ENCODE results near the gene SLC6A1. TPM values are rescaled to one million over a fixed set of nuclear protein-coding genes. Genes with fewer than 3 reads are reported as not detected.

Gene SLC6A1
- total RNA-seq, 1 donor from 2014 or later = not detected

DNA sequence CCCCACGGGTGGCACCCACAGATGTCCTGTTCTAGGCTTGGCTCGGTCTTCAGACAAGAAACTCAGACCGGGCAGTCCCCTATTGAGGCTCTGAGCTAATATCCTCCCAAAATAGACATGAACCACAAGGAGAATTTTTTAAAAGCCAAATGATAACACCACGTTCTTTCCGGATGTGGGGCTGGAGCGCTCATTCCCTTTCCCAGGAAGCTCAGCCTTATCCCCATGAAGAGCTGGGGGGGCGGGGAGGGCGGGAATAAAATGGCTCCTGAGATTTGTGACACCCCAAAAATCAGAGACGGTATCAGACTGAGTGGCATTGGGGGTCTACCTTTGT is 1.1 kb downstream of the SLC6A1 start:
- no peak for DNase-seq (ENCODE audit: low read depth)

DNA sequence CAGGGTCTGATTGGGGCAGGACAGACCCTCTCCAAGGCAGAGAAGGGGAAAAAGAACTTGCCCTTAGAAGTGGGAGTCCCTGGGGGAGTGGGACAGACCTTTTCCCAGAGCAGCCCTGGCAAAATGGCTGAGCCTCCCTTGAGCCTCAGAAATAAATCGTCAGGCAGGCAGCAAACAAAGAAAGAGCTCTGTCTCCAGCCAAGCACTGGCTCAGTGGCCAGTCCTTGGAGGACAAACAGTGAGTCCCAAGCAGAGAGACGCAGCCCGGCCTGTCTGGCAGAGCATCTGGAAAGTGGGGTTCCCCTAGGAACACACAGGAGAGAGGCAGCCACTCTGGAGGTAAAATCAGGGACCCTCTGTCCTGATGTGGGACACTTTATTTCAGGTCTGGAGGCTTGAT is 1.8 kb downstream of the SLC6A1 start:
- DNase-seq (ENCODE audit: low read depth) = no peak

DNA sequence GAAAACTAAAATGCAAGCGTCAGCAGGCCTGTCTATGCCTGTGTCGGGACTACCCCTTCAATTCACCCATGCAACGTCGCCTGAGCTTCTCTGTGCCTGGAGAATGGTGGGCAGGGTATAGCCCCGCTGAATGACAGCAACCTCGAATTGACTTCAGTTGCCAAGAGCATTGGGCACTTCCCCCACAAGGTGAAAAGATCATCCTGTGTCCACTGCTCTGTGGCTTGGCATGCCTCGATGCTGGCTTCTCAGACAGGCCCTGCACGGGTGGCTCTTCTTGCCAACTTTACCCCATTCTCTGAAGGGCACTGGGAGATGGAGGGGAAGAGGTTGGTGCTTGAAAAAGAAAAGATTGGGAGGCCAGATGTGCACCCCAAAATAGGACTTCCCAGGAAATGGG is 3.3 kb downstream of the SLC6A1 start:
- DNase-seq (ENCODE audit: low read depth) = no peak

DNA sequence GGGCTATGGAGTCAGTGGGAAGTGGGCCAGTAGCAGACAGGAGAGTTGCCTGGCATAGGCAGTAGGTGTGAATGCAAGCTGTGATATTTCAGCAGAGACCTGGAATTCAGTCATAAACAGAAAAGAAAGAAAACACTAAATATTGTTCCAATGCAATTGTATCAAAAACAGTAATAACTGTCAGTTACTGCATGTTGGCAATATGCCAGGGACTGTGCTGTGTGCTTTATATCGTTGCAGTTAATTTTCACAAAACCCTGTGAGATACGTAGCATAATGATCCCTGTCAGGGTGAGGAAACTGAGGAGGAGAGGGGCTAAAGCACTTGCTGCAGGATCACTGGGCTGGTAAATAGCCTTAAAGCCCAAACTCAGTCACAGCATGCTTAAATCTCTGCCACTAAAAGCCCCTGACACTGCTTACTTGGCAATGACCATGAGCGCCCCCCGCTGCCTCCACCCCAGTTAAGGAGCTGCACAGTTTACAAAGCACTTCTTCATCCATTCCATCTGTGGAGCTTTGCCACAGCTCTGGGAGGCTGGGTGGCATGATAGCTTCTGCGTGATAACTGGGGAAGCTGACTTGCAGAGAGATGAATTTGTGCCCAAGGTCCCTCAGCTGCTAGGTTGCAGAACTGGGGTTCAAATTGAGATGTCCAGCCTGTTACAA is 3.9 kb downstream of the SLC6A1 start:
- DNase-seq (ENCODE audit: low read depth) = no peak

DNA sequence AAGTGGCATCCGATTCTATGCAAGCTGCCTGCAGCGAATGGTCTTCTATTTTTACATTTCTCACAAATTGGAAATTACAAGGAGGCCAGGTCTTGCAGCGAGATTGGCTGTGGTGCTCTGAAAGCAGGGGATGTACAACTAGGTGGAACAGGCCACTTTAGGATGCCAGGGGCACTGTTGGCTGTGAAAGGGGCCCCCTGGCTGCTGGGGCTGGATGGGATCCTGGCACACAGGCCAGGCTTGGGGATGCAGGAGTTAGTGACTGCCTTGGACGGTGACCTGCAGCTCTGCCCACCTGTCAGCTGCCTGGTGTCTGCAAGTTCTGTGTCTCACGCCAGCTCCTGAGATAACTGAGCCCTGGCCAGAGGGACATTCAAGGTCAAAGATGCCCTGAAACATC is 4.6 kb downstream of the SLC6A1 start:
- no peak for DNase-seq (ENCODE audit: low read depth)

DNA sequence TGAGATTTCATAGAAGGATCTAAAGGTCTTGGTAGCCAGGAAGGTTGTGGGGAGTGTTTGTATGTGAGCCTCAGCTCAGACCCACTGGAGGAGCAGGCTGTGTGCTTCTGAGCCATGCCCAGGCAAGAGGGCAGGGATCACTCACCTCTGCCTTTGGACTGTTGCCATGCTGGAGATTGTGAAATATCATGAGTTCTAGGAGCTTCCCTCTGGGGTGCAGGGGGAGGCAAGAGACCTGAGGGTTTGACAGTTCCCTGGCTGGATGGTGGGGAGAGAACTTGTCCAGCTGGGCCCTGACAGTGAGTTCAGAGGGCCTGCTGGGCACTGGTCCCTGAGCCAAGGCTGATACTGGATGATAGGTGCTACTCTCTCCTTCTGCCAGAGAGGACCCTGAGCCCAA is 6.0 kb downstream of the SLC6A1 start:
- no peak for DNase-seq (ENCODE audit: low read depth)

DNA sequence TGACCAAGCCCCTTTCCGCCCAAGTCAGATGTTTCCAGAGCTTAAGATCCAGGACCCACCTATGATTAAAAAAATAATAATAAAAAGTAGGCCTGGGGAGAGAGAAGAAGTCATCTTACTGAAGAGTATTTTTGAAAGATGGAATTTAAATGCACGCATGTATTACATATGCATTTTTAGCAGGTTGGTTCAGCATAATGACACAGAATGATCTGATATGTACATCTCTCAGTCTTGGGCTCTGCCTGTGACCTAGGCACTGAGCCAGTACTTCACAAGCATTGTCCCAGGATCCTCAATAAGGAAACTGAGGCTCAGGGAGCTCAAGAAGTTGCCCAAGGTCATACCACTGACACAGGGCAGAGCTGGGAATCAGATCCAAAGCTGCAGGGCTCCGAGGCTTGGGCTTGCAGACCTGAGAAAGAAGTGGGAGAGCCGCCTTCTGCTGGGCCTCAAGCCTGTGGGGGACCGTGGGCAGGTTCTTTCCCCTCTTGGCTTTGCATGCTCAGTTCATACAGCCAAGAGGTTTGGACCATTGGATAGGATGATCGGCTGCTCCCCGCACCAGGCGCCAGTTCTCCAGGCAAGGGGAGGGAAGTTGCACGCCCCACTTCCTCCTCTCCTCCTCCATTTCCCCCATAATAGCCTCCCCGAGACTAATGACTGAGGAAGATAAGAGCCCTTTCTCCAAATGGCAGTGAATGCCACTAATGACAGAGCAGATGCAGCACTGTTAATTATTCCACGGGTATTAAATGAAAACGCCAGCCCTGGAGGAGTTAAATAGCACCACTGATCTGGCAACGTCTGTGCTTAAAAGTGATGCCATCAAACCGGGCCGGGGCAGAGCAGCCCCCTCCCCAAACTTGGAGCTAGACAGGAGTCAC is 6.9 kb downstream of the SLC6A1 start:
- no peak for DNase-seq (ENCODE audit: low read depth)

DNA sequence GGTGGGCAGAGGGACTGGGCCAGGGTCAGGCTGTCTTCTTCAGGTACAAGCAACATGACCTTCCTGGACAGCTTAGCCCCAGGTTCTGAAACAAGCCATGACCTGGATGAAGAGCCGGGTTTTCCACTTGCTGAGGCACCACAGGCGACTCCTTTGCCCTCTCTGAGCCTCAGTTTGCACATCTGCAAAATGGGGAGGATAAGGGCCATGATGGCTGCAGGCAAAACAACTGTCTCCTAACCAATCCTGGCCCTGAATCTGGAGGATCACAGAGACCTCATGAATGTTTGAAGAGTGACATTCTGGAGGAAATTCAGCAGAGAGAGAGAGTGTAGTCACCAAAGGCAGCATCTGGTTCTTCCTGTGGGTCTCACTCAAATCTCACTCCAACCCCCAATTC is 8.0 kb downstream of the SLC6A1 start:
- DNase-seq (ENCODE audit: low read depth) = no peak

DNA sequence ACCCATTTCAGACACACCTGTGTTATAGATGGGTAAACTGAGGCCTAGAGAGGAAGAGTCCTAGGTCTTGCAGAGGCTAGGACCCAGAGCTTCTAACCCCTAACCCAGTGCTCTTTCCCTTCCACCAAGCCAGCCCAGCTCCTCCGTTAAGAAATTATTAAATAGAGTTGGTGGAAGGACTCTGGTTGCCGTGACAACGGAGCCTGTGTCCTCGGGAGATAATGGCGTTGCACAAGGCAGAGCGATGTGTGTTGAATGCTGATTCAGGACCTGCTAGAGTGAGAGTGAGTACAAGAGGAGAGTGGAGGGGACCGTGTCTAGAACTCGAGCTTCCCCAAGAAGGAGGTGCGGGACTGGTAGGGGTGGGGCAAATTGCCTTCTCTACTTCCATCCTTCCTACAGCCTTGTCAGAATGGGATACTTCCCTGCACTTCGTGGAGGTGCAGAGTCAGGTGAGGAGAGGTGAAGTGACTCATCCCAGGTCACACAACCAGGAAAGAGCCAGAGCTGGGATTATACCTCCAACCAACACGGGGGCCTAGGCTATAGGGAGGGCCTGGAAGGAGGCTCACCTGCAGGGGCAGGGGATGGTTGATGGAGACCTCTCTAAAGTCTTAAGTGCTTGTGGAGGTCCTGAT is 8.6 kb downstream of the SLC6A1 start:
- DNase-seq (ENCODE audit: low read depth) = peak; percentile 9

DNA sequence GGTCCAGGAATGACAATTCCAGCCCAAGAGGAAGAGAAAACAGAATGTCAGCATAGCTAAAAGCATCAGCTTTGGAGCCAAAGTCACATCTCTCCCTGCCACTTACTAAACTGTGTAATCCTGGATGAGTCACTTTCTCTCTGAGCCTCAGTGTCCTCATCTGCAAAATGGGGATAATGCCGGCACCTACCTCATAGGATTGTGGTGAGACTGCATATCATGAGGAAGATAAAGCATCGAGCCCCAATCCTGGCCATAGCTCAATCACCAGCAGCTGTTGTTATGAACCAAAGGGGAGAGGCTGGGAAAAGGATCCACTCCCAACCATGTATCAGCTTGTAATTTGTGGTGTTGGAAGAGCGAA is 9.1 kb downstream of the SLC6A1 start:
- DNase-seq (ENCODE audit: low read depth) = no peak

DNA sequence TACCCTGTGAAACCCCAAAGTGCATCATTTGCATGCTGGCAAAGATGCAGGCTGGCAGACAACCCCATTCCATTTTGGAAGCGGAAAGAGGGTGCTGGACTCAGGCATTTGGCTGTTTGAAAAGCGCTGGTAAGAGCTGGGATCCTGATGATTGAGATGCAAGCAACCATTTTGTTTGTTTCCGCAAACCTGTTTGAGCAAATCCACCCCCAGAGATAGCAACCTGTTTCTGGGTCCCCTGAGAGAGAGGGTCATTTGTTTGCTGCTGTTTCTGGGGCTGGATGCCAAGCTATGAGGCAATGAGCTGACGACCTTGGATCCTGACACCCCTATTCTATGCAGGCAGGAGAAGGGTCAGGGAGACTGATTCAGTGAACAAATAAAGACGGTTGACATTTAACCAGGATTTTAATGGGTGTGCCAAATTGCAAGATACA is 9.8 kb downstream of the SLC6A1 start:
- DNase-seq (ENCODE audit: low read depth) = no peak

DNA sequence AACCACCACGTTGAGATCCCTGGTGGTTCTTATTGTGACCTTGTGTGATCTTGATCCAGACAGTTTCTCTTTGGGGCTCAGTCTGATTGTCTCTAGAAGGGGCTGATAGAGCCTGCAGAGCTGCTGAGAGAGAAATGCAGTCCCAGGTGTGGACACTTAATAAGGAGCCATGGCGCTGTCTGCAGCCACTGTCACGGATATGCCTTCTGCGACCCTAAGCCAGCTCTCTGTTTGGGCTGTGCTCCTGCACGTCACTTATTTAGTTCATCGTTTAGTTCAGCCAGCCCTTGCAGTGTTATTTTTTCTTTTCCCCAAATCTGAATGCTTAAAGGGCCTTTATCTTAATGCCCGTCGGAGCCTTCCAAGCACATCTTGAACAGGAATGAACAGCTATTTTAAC is 12.0 kb downstream of the SLC6A1 start:
- no peak for DNase-seq (ENCODE audit: low read depth)

DNA sequence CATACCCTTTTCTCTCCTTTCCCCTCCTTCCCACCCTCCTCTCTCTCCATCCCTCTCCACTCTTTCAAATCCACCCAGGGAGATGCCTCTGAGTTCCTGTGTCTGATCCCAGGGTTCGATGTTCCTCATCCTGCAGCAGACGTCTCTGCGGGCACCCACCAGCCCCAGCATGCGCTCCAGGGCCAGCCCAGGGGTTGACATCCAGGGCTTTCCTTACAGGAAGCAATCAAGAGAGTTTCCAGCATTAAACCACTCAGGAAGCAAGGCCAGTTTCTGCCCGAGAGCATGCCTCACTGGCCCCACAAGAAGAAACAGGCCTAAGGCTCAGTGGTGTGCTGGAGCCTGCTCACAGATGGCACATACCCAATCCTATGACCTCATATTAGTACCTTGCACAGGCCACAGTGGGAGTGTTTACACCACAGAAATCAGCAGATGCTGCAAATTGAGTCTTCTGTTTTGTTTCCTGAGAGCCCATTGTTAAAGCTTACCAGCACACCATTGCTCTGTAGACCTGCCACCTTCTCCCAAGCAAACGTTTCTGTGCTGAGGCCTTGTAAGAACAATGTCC is 13.2 kb downstream of the SLC6A1 start:
- DNase-seq (ENCODE audit: low read depth) = no peak

DNA sequence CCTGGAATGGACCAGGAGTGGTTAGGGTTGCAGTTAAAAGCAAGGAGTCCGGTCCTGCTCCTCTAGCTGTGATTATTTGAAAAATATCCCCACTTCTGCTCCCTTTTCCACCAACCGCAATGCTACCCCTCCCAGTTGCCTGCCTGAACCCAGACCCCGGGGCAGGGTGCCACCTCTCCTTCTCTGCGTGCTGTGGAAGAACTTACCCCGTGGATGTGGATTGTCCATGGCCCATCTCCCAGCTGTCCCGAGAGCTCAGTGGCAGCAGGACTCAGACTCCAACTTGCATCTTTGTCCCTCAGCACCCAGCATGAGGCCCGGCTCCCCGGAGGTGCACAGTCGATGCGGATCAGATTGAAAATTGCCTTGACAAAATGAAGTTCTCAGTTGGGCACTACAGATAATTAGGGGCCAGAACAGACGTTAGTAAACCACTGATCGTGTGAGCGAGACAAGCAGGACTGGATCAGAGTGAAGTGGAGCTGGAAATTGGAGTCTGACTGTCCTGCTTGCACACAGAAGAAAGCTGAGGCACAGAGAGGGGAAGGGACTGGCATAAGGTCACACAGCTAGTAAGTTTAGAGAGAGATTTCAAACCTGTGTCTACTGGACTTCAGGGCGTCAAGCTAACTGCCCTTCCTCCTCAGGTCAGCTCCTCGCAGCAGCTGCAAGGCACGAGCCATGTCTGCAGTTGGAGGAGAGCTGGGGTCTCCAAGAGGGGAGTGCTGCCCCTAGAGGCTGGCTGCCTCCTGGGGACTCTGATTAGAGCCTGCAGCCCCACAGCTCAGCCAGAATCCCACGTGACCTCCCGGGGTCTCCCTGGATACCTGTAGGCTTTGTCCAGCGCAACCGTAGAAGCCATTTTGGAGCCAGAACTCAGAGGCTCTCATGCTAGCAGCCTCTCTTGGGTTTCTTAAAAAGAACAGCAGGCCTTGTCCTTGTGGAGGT is 14.7 kb downstream of the SLC6A1 start:
- DNase-seq (ENCODE audit: low read depth) = no peak

DNA sequence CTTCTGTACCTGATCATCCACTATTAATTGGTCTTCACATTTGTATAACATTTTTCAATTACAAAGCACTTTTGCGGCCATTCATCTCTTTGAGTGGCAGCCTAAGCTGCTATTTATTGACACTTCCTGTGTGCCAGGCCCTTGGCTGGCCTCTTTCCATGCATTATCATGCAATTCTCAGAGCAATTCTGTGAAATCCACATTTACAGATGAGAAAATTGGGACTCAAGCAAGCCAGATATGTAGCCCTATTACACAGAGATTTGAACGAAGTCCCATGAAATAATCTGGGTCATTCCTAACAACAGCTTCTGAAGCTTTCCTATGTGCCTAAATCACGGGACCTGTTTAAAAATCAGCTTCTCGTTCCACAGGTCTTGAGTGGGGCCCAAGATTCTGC is 17.4 kb downstream of the SLC6A1 start:
- DNase-seq (ENCODE audit: low read depth) = no peak

DNA sequence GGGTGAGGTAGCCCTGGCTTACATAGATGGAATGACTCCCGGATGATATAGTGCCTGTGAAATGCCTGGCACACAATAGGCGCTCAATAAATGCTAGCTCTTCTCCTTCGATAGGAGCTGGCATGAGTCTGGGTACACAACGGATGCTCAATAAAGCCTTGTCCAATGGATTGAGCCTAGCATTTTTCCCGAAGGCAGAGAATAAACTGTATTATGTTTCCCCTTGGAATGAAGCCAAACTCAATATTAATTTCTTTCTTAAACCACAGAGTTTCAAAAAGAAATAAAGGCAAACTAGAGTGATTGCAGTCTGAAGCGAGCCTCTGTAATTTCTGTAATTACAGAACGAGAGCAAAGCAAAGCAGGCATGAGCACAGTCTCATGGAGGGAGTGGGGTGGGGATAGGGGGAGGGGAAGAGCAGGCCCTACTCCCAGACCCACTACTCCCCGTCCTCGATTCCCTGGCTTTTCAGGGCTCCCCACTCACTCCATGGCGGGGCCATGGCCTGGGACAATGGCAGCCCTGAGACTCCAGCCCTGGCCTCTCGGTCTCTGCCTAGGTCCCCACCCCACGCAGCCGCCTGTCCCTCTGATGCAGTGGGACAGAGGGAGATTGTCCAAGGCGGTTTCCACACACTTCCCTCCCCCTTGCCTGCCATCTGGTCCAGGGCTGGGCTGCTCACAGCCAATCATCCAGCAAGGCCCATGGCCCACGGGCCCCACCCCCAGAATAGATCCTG is 18.0 kb downstream of the SLC6A1 start:
- no peak for DNase-seq (ENCODE audit: low read depth)

DNA sequence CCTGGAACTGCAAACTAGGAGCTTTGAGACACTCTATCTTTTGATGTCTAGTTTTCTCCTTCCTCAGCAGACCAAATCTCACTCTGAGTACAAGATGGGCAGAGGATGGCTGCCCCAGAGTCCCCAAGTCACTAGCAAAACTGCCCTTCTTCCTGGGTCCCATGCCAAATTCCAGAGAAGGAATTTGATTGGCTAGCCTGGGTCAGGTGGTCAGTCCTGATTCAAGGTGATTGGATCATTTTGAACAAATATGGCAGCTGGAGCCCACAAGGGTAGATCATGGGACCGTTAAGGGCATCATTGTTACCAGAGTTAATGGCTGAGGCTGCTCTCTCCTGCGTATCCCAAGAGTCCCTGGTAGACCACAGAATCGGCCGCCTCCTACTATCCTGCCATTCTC is 21.7 kb downstream of the SLC6A1 start:
- DNase-seq (ENCODE audit: low read depth) = no peak

DNA sequence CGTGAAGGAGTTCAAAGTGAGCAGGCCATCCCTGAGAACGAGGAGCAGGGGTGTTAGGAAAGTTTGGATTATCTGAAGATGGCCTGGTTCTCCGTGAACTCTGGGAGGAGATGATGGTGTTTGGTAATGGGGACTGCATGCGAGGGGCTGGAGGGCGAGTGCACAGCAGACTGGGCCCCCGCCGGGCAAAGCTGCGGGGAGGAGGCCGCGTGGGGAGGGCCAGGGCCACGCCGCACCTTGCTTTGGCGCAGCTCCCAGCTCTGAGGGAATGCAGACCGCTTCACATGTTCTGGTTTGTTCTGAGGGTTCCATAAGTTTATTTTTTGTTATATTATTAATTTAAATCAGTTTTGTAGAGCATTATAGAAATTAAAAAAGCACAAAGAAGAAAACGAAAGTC is 22.2 kb downstream of the SLC6A1 start:
- no peak for DNase-seq (ENCODE audit: low read depth)

DNA sequence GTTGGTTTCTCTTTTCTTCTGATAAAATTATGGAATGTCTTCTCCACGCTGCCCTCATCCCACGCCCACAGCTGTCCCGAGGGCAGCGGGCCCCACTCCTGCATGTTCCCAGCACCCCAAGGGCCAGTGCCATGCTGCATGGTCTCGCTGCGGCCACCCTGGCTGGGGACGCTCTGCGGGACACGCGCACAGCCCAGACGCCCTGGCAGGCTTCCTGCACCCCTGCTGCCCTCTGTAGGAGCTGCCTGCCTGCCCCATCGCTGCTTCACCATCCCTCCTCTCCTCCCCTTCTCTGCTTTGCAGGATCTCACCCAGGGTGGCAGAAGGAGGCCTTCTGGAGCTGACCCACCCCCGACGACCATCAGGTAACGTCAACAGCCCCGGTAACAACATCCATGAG is 22.8 kb downstream of the SLC6A1 start:
- DNase-seq (ENCODE audit: low read depth) = no peak

DNA sequence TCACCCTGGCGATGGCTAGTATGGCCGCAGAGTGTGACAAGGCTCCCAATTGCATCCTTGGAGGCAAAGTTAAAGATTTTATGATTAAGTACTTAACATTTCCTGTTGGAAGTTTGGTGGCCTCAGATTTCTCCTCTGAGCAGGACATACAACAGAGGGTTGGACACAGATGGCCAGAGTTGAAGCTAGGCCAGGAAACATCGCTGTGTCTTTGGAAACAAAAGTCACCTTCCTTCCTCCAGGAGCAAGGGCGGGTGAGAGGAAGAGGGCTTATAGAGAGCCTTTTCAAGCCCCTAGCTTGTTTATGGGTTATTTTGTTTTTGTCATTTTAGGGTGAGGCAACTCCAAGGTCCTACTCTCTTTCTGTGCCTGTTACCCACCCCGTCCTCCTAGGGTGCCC is 24.2 kb downstream of the SLC6A1 start:
- DNase-seq (ENCODE audit: low read depth) = no peak
